Mesenchymal stem cell (in vitro differentiated cells and primary cell): ENCODE measurements around the gene THPO.

Experiments used
- DNase-seq: peaks from one replicate; pipeline ENCODE4 v3.0.0-alpha.2; 2013
- H2AFZ ChIP-seq: one replicate; pipeline ENCODE4 v1.6.1; 2013; ENCODE audit warnings: low read depth, mild to moderate bottlenecking, control low read depth, inconsistent platforms, low read length, moderate library complexity
- H2AK5ac ChIP-seq: 2 replicates; pipeline ENCODE4 v1.6.1; 2013; ENCODE audit warnings: low read length, moderate library complexity, mild to moderate bottlenecking, inconsistent platforms; ENCODE audit not compliant: severe bottlenecking
- H2BK120ac ChIP-seq: one replicate; pipeline ENCODE4 v1.6.1; 2013; ENCODE audit warnings: low read depth, mild to moderate bottlenecking, inconsistent platforms, low read length, moderate library complexity
- H2BK12ac ChIP-seq, 2 experiments: one replicate each; pipeline ENCODE4 v1.6.1; 2013; ENCODE audit warnings: inconsistent platforms in 2 of 2, low read length in 2 of 2, mild to moderate bottlenecking in 2 of 2, moderate library complexity in 2 of 2, control low read depth in 1 of 2
- H2BK15ac ChIP-seq: one replicate; pipeline ENCODE4 v1.6.1; 2013; ENCODE audit warnings: mild to moderate bottlenecking, low read depth, inconsistent platforms; ENCODE audit not compliant: poor library complexity, severe bottlenecking
- H2BK5ac ChIP-seq: 2 replicates; pipeline ENCODE4 v1.6.1; 2013; ENCODE audit warnings: low read depth, mild to moderate bottlenecking, low read length, control low read depth, inconsistent platforms; ENCODE audit not compliant: poor library complexity, severe bottlenecking
- H3K14ac ChIP-seq, 2 experiments: one replicate each; pipeline ENCODE4 v1.6.1; 2013; ENCODE audit warnings: inconsistent platforms in 2 of 2, low read length in 2 of 2, control low read depth in 1 of 2, mild to moderate bottlenecking in 1 of 2, moderate library complexity in 1 of 2
- H3K18ac ChIP-seq, 2 experiments: one replicate each; pipeline ENCODE4 v1.6.1; 2013; ENCODE audit warnings: inconsistent platforms in 2 of 2, low read length in 2 of 2, control low read depth in 1 of 2, low read depth in 1 of 2, mild to moderate bottlenecking in 1 of 2
- H3K23ac ChIP-seq, 2 experiments: one replicate each; pipeline ENCODE4 v1.6.1; 2013; ENCODE audit warnings: inconsistent platforms in 2 of 2, low read length in 2 of 2, mild to moderate bottlenecking in 2 of 2, moderate library complexity in 2 of 2, control low read depth in 1 of 2
- H3K27ac ChIP-seq: 2 replicates; pipeline ENCODE4 v1.5.1; 2013; ENCODE audit warnings: mild to moderate bottlenecking, moderate library complexity, low read length, control low read depth, inconsistent platforms; ENCODE audit not compliant: poor library complexity, severe bottlenecking
- H3K27me3 ChIP-seq, 2 experiments: 2 replicates each; pipeline versions ENCODE4 v1.6.1 to v1.7.0; 2013; ENCODE audit warnings: low read length in 2 of 2, mild to moderate bottlenecking in 2 of 2, moderate library complexity in 2 of 2, control low read depth in 1 of 2, inconsistent platforms in 1 of 2; ENCODE audit not compliant: control insufficient read depth in 1 of 2, insufficient read depth in 1 of 2
- H3K36me3 ChIP-seq, 2 experiments: 2 replicates each; pipeline versions ENCODE4 v1.6.1 to v1.7.0; 2013; ENCODE audit warnings: low read length in 2 of 2, control low read depth in 1 of 2, inconsistent platforms in 1 of 2, low read depth in 1 of 2, mild to moderate bottlenecking in 1 of 2; ENCODE audit not compliant: insufficient read depth in 2 of 2, control insufficient read depth in 1 of 2
- H3K4ac ChIP-seq, 2 experiments: one replicate each; pipeline ENCODE4 v1.6.1; 2013; ENCODE audit warnings: inconsistent platforms in 2 of 2, low read length in 2 of 2, mild to moderate bottlenecking in 2 of 2, moderate library complexity in 2 of 2, control low read depth in 1 of 2, low read depth in 1 of 2
- H3K4me1 ChIP-seq: 2 replicates; pipeline ENCODE4 v1.6.1; 2013; ENCODE audit warnings: low read depth, low read length, control low read depth; ENCODE audit not compliant: control insufficient read depth, insufficient read depth
- H3K4me2 ChIP-seq: 2 replicates; pipeline ENCODE4 v1.6.1; 2013; ENCODE audit warnings: low read length, mild to moderate bottlenecking, inconsistent platforms; ENCODE audit not compliant: poor library complexity, severe bottlenecking
- H3K4me3 ChIP-seq, 2 experiments: 2 replicates each; pipeline versions ENCODE4 v1.5.1 to v1.7.0; 2013; ENCODE audit warnings: low read length in 2 of 2, mild to moderate bottlenecking in 2 of 2, control low read depth in 1 of 2, low read depth in 1 of 2; ENCODE audit not compliant: insufficient read depth in 1 of 2
- H3K79me1 ChIP-seq: replicated peaks from 2 replicates; pipeline ENCODE4 v1.6.1; 2013; ENCODE audit warnings: mild to moderate bottlenecking, control low read depth, low read length, inconsistent platforms; ENCODE audit not compliant: poor library complexity, severe bottlenecking
- H3K9ac ChIP-seq: 2 replicates; pipeline ENCODE4 v1.7.0; 2013; ENCODE audit warnings: mild to moderate bottlenecking, low read length, moderate library complexity
- H3K9me3 ChIP-seq: 2 replicates; pipeline ENCODE4 v1.7.0; 2013; ENCODE audit warnings: mild to moderate bottlenecking, low read length; ENCODE audit not compliant: control insufficient read depth
- H4K8ac ChIP-seq: one replicate; pipeline ENCODE4 v1.6.1; 2013; ENCODE audit warnings: inconsistent platforms, mild to moderate bottlenecking, low read length, moderate library complexity
- H4K91ac ChIP-seq: one replicate; pipeline ENCODE4 v1.6.1; 2013; ENCODE audit warnings: mild to moderate bottlenecking, low read length, inconsistent platforms
- WGBS: methylation state at CpG from one replicate; pipeline ENCODE4 v1.1.7; 2013; ENCODE audit warnings: mixed read lengths; 5-methylcytosine and 5-hydroxymethylcytosine counted together

THPO gene

DNA sequence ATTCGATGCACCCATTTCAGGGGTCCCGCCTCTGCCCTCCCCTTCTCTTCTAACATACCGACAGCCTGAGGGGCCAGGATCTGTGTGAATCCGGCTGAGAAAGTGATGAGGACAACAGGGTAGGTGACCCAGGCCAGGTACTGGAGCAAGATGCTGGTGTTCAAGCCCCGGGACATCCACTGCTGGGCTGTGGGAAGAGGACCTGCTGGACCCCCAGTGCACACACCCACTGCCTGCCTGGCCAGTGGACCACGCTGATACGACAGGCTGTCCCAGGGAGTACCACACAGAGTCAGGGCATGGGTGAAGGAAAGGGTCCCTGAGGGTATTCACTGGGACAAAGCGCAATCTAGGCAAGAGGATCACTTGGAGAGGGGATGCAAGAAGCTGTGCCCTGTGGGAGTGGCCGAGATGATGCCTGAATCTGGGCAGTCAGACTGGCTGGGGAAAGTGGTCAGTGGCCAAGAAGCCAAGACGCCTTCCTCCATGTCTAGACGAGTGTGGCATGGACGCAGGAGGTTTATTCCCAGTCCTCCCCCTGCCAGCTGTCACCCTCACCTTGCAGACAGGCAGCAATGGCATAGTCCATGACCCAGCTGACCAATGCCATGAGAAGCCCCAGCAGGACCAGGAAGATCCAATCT lies 19.8 kb downstream of the THPO start:
- Histone ChIP-seq H3K14ac (no peak overlapping the region), H3K79me1 (peaks cover 18% of the 10 kb centered on the region), H2AK5ac (no peak overlapping the region), H3K27me3 (no peaks in the 10 kb centered on the region), H4K91ac (no peak overlapping the region), H3K27ac (no peak overlapping the region), H3K4ac (no peak overlapping the region), H3K18ac (no peak overlapping the region), H2BK12ac (no peak overlapping the region), H2BK15ac (no peak overlapping the region), H4K8ac (no peak overlapping the region), H3K36me3 (peaks cover 28 to 50% of the 10 kb centered on the region in 2 experiments), H3K4me3 (no peak overlapping the region), H3K23ac (no peak overlapping the region), H3K9ac (no peak overlapping the region), H3K9me3 (no peaks in the 10 kb centered on the region), H3K4me1 (peaks cover 19% of the 10 kb centered on the region), H3K4me2 (no peak overlapping the region), H2BK5ac (no peak overlapping the region), H2AFZ (no peak overlapping the region), H2BK120ac (no peak overlapping the region)
- WGBS: 91% methylated on average over 10 of the region's 12 CpGs
- no peak for DNase-seq

DNA sequence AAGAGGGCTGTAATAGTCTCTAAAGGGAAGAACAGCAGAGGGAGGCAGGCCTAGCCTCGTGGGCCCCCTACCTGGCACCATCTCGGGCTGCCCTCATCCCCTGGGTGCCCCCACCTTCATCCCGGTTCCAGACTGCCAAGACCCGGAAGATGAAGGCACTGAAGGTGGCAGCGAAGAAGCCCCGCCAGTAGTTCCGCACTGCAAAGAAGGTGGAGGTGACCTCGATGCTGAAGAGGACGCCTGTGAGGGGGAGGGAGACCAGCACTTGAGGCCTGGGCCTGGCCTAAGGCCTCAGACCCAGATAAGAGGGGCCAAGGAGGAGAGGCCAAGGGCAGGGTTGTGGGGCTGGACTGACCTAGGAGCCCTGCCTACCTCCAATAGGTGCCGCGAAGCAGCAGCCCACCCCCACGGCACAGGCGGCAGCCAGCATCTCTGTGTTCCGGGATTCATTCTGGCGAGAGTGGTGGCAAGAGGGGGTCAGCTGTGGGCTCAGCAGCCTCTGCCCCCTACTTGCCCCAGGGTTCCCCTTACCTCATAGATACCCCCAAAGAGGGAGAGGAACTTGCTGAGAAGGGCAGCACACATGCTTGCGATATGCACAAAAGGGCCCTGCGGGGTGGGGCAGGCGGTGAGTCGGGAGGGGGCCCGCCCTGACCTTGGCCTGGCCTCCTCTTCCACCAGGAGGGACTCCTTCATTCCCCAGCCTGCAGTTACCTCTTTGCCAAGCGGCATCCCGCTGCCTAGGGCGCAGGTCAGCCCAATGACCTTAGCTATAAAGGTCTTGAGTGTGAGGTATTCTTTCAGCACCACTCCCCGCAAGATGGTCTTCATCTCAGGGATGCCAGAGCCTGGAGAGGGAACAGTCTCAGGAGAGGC lies 20.5 kb downstream of the THPO start:
- 95% methylated on average over 24 of the region's 24 CpGs for WGBS
- H4K8ac ChIP-seq: no peak overlapping the region
- H3K18ac ChIP-seq: no peak overlapping the region
- H3K23ac ChIP-seq: no peak overlapping the region
- H3K36me3 ChIP-seq: peaks cover 33 to 58% of the 10 kb centered on the region in 2 experiments
- H3K27me3 ChIP-seq: no peaks in the 10 kb centered on the region
- H3K27ac ChIP-seq: no peak overlapping the region
- DNase-seq: no peak
- peaks cover 19% of the 10 kb centered on the region for H3K4me1 ChIP-seq
- no peak overlapping the region for H4K91ac ChIP-seq
- H3K4me3 ChIP-seq: no peak overlapping the region
- H2BK12ac ChIP-seq: no peak overlapping the region
- H2BK15ac ChIP-seq: no peak overlapping the region
- no peaks in the 10 kb centered on the region for H3K9me3 ChIP-seq
- H3K79me1 ChIP-seq: peaks cover 18% of the 10 kb centered on the region
- no peak overlapping the region for H3K4me2 ChIP-seq
- no peak overlapping the region for H3K4ac ChIP-seq
- H2AK5ac ChIP-seq: no peak overlapping the region
- H2BK120ac ChIP-seq: no peak overlapping the region
- H3K9ac ChIP-seq: no peak overlapping the region
- no peak overlapping the region for H2BK5ac ChIP-seq
- H2AFZ ChIP-seq: no peak overlapping the region
- no peak overlapping the region for H3K14ac ChIP-seq

DNA sequence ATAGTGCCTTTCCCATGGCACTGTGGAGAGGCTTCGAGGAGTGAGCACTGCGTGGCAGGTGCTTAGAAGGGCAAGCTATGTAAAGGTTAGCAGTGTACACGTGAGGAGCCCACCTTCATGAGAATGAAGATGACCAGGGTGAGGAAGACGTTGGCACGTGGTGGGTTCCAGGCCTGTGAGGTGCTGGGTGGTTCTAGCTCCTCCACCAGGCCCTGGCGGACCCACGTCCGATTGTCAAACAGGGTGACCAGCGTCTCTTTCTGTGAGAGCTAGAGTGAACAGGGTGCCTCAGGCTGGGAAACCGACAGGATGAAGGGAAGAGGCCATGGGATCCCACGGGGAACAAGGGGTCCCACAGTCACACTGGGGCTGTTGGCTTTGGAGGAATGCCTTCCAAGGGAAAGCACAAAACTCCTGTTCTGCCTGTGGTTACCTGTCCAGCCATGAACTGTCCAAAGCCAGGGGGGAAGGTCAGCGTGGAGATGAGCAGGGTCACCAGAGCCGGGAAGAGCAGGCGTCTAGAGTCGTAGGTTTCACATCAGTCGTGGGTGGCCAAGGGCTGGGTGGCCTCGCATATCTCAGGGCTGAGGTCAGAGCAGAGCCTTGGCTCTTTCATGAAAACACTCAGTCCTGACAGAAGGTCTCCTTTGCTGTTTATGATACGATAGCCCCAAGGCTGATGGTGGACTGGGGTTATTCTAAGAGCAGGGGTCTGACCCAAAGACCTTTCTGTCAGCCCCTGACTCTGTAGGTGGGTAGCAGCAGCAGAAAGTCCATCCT lies 22.6 kb downstream of the THPO start:
- H3K4me2 ChIP-seq: no peak overlapping the region
- H3K27me3 ChIP-seq: no peaks in the 10 kb centered on the region
- H3K9ac ChIP-seq: peak overlapping the region; percentile 16
- no peak overlapping the region for H3K23ac ChIP-seq
- H4K8ac ChIP-seq: no peak overlapping the region
- no peak overlapping the region for H3K27ac ChIP-seq
- whole genome bisulfite sequencing: 81% methylated on average over 18 of the region's 18 CpGs
- H2AK5ac ChIP-seq: no peak overlapping the region
- no peak overlapping the region for H3K14ac ChIP-seq
- H4K91ac ChIP-seq: no peak overlapping the region
- H3K18ac ChIP-seq: no peak overlapping the region
- peaks cover 13% of the 10 kb centered on the region for H3K79me1 ChIP-seq
- H2BK12ac ChIP-seq: no peak overlapping the region
- no peak overlapping the region for H2BK15ac ChIP-seq
- H2BK120ac ChIP-seq: no peak overlapping the region
- peaks cover 36 to 69% of the 10 kb centered on the region in 2 experiments for H3K36me3 ChIP-seq
- no peak for DNase-seq
- H3K4me1 ChIP-seq: peaks cover 27% of the 10 kb centered on the region
- H3K4ac ChIP-seq: no peak overlapping the region
- no peaks in the 10 kb centered on the region for H3K9me3 ChIP-seq
- H2AFZ ChIP-seq: no peak overlapping the region
- H3K4me3 ChIP-seq: no peak overlapping the region
- no peak overlapping the region for H2BK5ac ChIP-seq

DNA sequence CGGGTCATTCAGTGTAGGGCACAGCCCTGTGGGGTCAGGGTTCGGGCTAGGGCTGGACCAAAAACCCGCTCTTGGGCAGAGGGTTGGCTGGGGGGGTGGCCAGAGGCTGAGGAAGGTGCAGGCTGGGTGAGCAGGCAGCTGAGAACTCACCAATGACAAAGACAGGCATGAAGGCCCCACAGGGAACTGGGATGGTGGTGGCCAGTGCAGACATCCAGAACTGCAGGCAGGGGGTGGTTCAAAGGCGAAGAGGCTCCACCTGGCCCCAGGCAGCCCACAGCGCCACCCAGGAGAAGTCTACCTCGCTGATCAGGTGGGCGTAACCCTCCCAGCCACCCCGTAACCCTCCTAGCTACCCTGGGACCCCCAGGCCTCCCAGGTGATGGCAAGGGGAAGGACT lies 23.3 kb downstream of the THPO start:
- no peak overlapping the region for H2AK5ac ChIP-seq
- H2BK12ac ChIP-seq: no peak overlapping the region
- H3K79me1 ChIP-seq: peaks cover 10% of the 10 kb centered on the region
- no peak overlapping the region for H4K8ac ChIP-seq
- no peak overlapping the region for H2BK5ac ChIP-seq
- H2AFZ ChIP-seq: no peak overlapping the region
- H3K23ac ChIP-seq: no peak overlapping the region
- H2BK15ac ChIP-seq: no peak overlapping the region
- no peak overlapping the region for H3K4me3 ChIP-seq
- H3K36me3 ChIP-seq: peaks cover 36 to 69% of the 10 kb centered on the region in 2 experiments
- H4K91ac ChIP-seq: no peak overlapping the region
- H3K27ac ChIP-seq: no peak overlapping the region
- no peak overlapping the region for H3K4ac ChIP-seq
- no peak overlapping the region for H3K14ac ChIP-seq
- WGBS: 76% methylated on average over 3 of the region's 8 CpGs
- H3K4me1 ChIP-seq: peaks cover 26% of the 10 kb centered on the region
- H3K27me3 ChIP-seq: no peaks in the 10 kb centered on the region
- no peak overlapping the region for H3K9ac ChIP-seq
- no peak overlapping the region for H3K4me2 ChIP-seq
- no peaks in the 10 kb centered on the region for H3K9me3 ChIP-seq
- DNase-seq: no peak
- no peak overlapping the region for H2BK120ac ChIP-seq
- H3K18ac ChIP-seq: no peak overlapping the region
